GM23248 (cell line): ENCODE measurements around the gene AHI1.

Experiments
- EZH2 ChIP-seq: fragments of 200-600 bp; sonication (generic); IDR thresholded peaks from 2 replicates; pipeline ENCODE4 v1.6.1; 2018; ENCODE audit warnings: antibody characterized with exemption, mild to moderate bottlenecking; ENCODE audit not compliant: insufficient read depth, poor library complexity, severe bottlenecking
- EZH2phosphoT487 ChIP-seq: fragments of 200-600 bp; sonication (generic); IDR thresholded peaks from 2 replicates; pipeline ENCODE4 v1.6.1; 2018; ENCODE audit warnings: antibody characterized with exemption, moderate library complexity, mild to moderate bottlenecking, low read depth; ENCODE audit not compliant: insufficient read depth

DNA sequence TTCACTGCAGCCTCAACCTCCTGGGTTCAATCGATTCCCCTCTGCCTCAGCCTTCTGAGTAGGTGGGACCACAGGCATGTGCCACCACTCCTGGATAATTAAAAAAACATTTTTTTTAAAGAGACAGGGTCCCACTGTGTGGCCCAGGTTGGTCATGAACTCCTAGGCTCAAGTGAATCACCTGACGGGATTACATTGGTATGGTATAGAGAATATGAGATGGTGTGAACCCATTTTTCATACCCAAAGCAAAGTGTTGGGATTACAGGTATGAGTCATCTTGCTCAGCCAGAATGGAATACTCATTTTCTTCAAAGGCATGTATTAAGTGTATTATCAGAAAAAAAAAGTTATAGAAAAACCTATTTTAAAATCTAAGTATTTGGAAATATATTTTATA, 114.2 kb downstream of the AHI1 start:
- no peak for TF ChIP-seq EZH2phosphoT487
- no peak for TF ChIP-seq EZH2
